PC-3 (cell line): ENCODE measurements around the gene TNFAIP3. TPM values are rescaled to one million over a fixed set of nuclear protein-coding genes. Genes with fewer than 3 reads are reported as not detected.
A peak's percentile ranks its signal among the peaks of the same experiment; 100 is the strongest.

Experiments
- ATAC-seq: fragments of 200-7000 bp; cut with Tn5 transposase; 2 replicates; pipeline ENCODE4 v1.9.1; 2020; ENCODE audit warnings: mild to moderate bottlenecking, moderate library complexity
- BruUV-seq: library from RNA; stranded (reverse); fragments of 400-500 nt; replicated peaks from 2 replicates; lab custom pipeline; 2021; lab: Mats Ljungman, UMichigan
- CTCF ChIA-PET: fragments of 300-600 bp; sonication (Branson Sonifier 250); formaldehyde crosslinking; loops from one replicate; lab custom pipeline; 2022; ENCODE audit warnings: antibody characterized with exemption; lab: Charles Lee
- POLR2A ChIA-PET: fragments of 300-600 bp; sonication (Branson Sonifier 250); formaldehyde crosslinking; loops from one replicate; lab custom pipeline; 2022; ENCODE audit warnings: antibody characterized with exemption; ENCODE audit not compliant: unreplicated experiment; lab: Charles Lee
- DNase-seq: peaks from one replicate; pipeline ENCODE4 v3.0.0-alpha.2; 2015
- H2AFZ ChIP-seq: fragments of 300-600 bp; sonication (generic); 2 replicates; pipeline ENCODE4 v1.6.0; 2016; ENCODE audit warnings: antibody characterized with exemption, low read length
- H3F3A ChIP-seq: fragments of 300-600 bp; sonication (generic); one replicate; pipeline ENCODE4 v1.6.0; 2017; ENCODE audit warnings: antibody characterized with exemption, low read length, control low read depth, mild to moderate bottlenecking; ENCODE audit not compliant: unreplicated experiment
- H3K27ac ChIP-seq: fragments of 300-600 bp; sonication (generic); 2 replicates; pipeline ENCODE4 v1.5.1; 2016; ENCODE audit warnings: mild to moderate bottlenecking, low read length
- H3K27me3 ChIP-seq: fragments of 300-600 bp; sonication (generic); 2 replicates; pipeline ENCODE4 v1.6.1; 2016; ENCODE audit warnings: low read length, mixed read lengths
- H3K36me3 ChIP-seq: fragments of 300-600 bp; sonication (generic); 2 replicates; pipeline ENCODE4 v1.6.1; 2016; ENCODE audit warnings: low read depth, mixed run types, low read length, mixed read lengths
- H3K4me1 ChIP-seq: fragments of 300-600 bp; sonication (generic); 2 replicates; pipeline ENCODE4 v1.5.1; 2016; ENCODE audit warnings: low read length; ENCODE audit not compliant: insufficient read depth
- H3K4me2 ChIP-seq: fragments of 300-600 bp; sonication (generic); 2 replicates; pipeline ENCODE4 v1.6.0; 2016; ENCODE audit warnings: low read length
- H3K4me3 ChIP-seq: fragments of 300-600 bp; sonication (generic); 2 replicates; pipeline ENCODE4 v1.5.1; 2016; ENCODE audit warnings: mild to moderate bottlenecking, low read length, mixed read lengths
- H3K79me2 ChIP-seq: fragments of 300-600 bp; sonication (generic); 2 replicates; pipeline ENCODE4 v1.6.1; 2017; ENCODE audit warnings: low read length, mixed read lengths
- H3K9ac ChIP-seq: fragments of 300-600 bp; sonication (generic); 2 replicates; pipeline ENCODE4 v1.6.0; 2016; ENCODE audit warnings: mild to moderate bottlenecking, low read length
- H3K9me2 ChIP-seq: fragments of 300-600 bp; sonication (generic); replicated peaks from 2 replicates; pipeline ENCODE4 v1.6.1; 2016; ENCODE audit warnings: mixed run types, low read length, mixed read lengths
- H3K9me3 ChIP-seq: fragments of 300-600 bp; sonication (generic); 2 replicates; pipeline ENCODE4 v1.6.1; 2016; ENCODE audit warnings: low read length, mixed read lengths
- H4K20me1 ChIP-seq: fragments of 300-600 bp; sonication (generic); 2 replicates; pipeline ENCODE4 v1.6.1; 2016; ENCODE audit warnings: low read length, mixed read lengths
- CTCF ChIP-seq: fragments of 300-600 bp; sonication (generic); conservative IDR thresholded peaks from 2 replicates; pipeline ENCODE4 v1.5.1; 2017; ENCODE audit warnings: antibody characterized with exemption, low read depth, mild to moderate bottlenecking, low read length
- EZH2 ChIP-seq: fragments of 300-600 bp; sonication (generic); IDR thresholded peaks from one replicate; pipeline ENCODE4 v1.6.1; 2017; ENCODE audit warnings: antibody characterized with exemption, mild to moderate bottlenecking, low read length; ENCODE audit not compliant: unreplicated experiment
- EZH2phosphoT487 ChIP-seq: fragments of 300-600 bp; sonication (generic); IDR thresholded peaks from 2 replicates; pipeline ENCODE4 v1.6.1; 2018; ENCODE audit warnings: mild to moderate bottlenecking, antibody characterized with exemption, low read length, borderline replicate concordance
- intact Hi-C: fragments of 100-400 bp; cut with micrococcal nuclease; formaldehyde crosslinking; loops from 2 replicates; pipeline ENCODE4 v1.9.0; 2023
- total RNA-seq: library from RNA; depleted of rRNA; stranded (reverse); fragments of >200 nt; gene quantifications from 2 replicates; pipeline ENCODE4 v1.2.3, GENCODE V29; 2014

TNFAIP3 gene
- total RNA-seq, 1 experiment from 2014 or later: 21.9 TPM

- ATAC-seq: peak; percentile 51; the same call in 1 of the 2 replicates
- POLR2A ChIA-PET: no interaction called here
Measured at GRCh38 chr6:137845460-137845859, 21.6 kb upstream of the TNFAIP3 start.

GRCh38 chr6:137846274-137846673 lies 20.8 kb upstream of the TNFAIP3 start:
- no peak for ATAC-seq
- Histone ChIP-seq H3F3A (no peaks in the 10 kb centered on the region), H3K4me3 (no peak overlapping the region)

More at GRCh38 chr6:137845460-137845859, 21.6 kb upstream of the TNFAIP3 start:
- CTCF ChIA-PET: no interaction called here
- Histone ChIP-seq H3K9me2 (no peaks in the 10 kb centered on the region), H3K27me3 (no peaks in the 10 kb centered on the region), H3K27ac (no peak overlapping the region), H3K4me1 (no peaks in the 10 kb centered on the region), H3F3A (no peaks in the 10 kb centered on the region), H3K9me3 (no peaks in the 10 kb centered on the region), H3K79me2 (no peaks in the 10 kb centered on the region), H3K9ac (no peak overlapping the region), H4K20me1 (no peaks in the 10 kb centered on the region), H3K4me3 (no peak overlapping the region), H2AFZ (no peak overlapping the region), H3K4me2 (no peak overlapping the region), H3K36me3 (no peaks in the 10 kb centered on the region)
- intact Hi-C loops: no loop called here
- no TSS peak for BruUV-seq
- TF ChIP-seq EZH2 (no peak), CTCF (peak; percentile 43; the same call in 1 of the 2 replicates)
- DNase-seq: peak; percentile 47

More at GRCh38 chr6:137846274-137846673, 20.8 kb upstream of the TNFAIP3 start:
- POLR2A ChIA-PET: no interaction called here
- H3K9ac ChIP-seq: no peak overlapping the region
- H3K9me3 ChIP-seq: no peaks in the 10 kb centered on the region
- peaks cover 3% of the 10 kb centered on the region; the same call in 1 of the 2 replicates for H3K4me1 ChIP-seq
- BruUV-seq: no TSS peak
- no peaks in the 10 kb centered on the region for H3K9me2 ChIP-seq
- H3K36me3 ChIP-seq: no peaks in the 10 kb centered on the region
- H2AFZ ChIP-seq: no peak overlapping the region
- no peak for DNase-seq
- no peaks in the 10 kb centered on the region for H4K20me1 ChIP-seq
- intact Hi-C loops: no loop called here
- no peaks in the 10 kb centered on the region for H3K27me3 ChIP-seq
- TF ChIP-seq EZH2phosphoT487 (no peak), CTCF (no peak), EZH2 (no peak)
- H3K79me2 ChIP-seq: no peaks in the 10 kb centered on the region
- CTCF ChIA-PET: no interaction called here
- no peak overlapping the region for H3K4me2 ChIP-seq
- H3K27ac ChIP-seq: no peak overlapping the region
